HepG2 (cell line): ENCODE measurements around the gene AVPR1A. TPM values are rescaled to one million over a fixed set of nuclear protein-coding genes. Genes with fewer than 3 reads are reported as not detected.

Source experiments
- ATAC-seq: fragments of 200-7000 bp; cut with Tn5 transposase; 3 replicates; pipeline ENCODE4 v1.9.1; 2020; ENCODE audit warnings: mild to moderate bottlenecking, moderate library complexity
- BruUV-seq: library from RNA; stranded (reverse); fragments of 400-500 nt; replicated peaks from 2 replicates; lab custom pipeline; 2021; lab: Mats Ljungman, UMichigan
- CTCF ChIA-PET: fragments of 300-600 bp; formaldehyde crosslinking; extraction: SDS; loops from one replicate; lab custom pipeline; 2021; ENCODE audit warnings: low total read pairs, inconsistent platforms, low intra/inter-chr PET ratio; lab: Yijun Ruan, JAX
- POLR2A ChIA-PET: fragments of 350-600 bp; sonication (Branson Sonifier 250); formaldehyde crosslinking; loops from one replicate; lab custom pipeline; 2020; ENCODE audit warnings: antibody characterized with exemption, inconsistent platforms; lab: Yijun Ruan, JAX
- DNase-seq: peaks from one replicate; pipeline ENCODE4 v3.0.0-alpha.2; 2015; ENCODE audit warnings: low spot score
- FAIRE-seq: peaks from 3 replicates; lab custom pipeline; 2011; peaks lifted over from hg19 to GRCh38; lab: Jason Lieb, UNC
- H2AFZ ChIP-seq: one replicate; pipeline ENCODE4 v1.6.1; 2011; ENCODE audit warnings: low read length, inconsistent platforms
- H3K27ac ChIP-seq: fragments of 300-600 bp; 3 replicates; pipeline ENCODE4 v1.8.0; 2011; ENCODE audit warnings: mixed run types, mild to moderate bottlenecking, mixed read lengths, low read length, inconsistent platforms; ENCODE audit not compliant: insufficient read depth; ENCODE audit errors: extremely low read length
- H3K27me3 ChIP-seq, 2 experiments: fragments of 200-600 bp in 1 of 2; 2 replicates in 1 of 2; 3 replicates in 1 of 2; pipeline versions ENCODE4 v1.6.0 to v1.8.0; 2011; ENCODE audit warnings: low read length in 2 of 2, mild to moderate bottlenecking in 2 of 2, moderate library complexity in 2 of 2, inconsistent platforms in 1 of 2; ENCODE audit not compliant: insufficient read depth in 2 of 2, control insufficient read depth in 1 of 2
- H3K36me3 ChIP-seq, 2 experiments: fragments of 200-600 bp in 1 of 2; replicated peaks in 1 of 2; 2 replicates in 1 of 2; 3 replicates in 1 of 2; pipeline versions ENCODE4 v1.5.1 to v1.8.0; 2011; ENCODE audit warnings: low read length in 2 of 2, inconsistent platforms in 1 of 2; ENCODE audit not compliant: insufficient read depth in 2 of 2, control insufficient read depth in 1 of 2
- H3K4me1 ChIP-seq: 2 replicates; pipeline ENCODE4 v1.5.1; 2012; ENCODE audit warnings: low read length, inconsistent platforms; ENCODE audit not compliant: insufficient read depth
- H3K4me2 ChIP-seq: 2 replicates; pipeline ENCODE4 v1.6.0; 2011; ENCODE audit warnings: low read depth, low read length, inconsistent platforms
- H3K4me3 ChIP-seq, 3 experiments: fragments of 200-600 bp in 1 of 3; sonication (generic), shearing (Covaris generic) in 1 of 3; replicated peaks in 1 of 3; 2 replicates each; pipeline ENCODE4 v1.5.1; 2011 to 2016; ENCODE audit warnings: low read length in 3 of 3, inconsistent platforms in 2 of 3, low read depth in 2 of 3, mild to moderate bottlenecking in 2 of 3, control low read depth in 1 of 3, mixed read lengths in 1 of 3; ENCODE audit not compliant: insufficient read depth in 1 of 3
- H3K79me2 ChIP-seq: one replicate; pipeline ENCODE4 v1.6.1; 2011; ENCODE audit warnings: low read length, inconsistent platforms; ENCODE audit not compliant: insufficient read depth
- H3K9ac ChIP-seq: 2 replicates; pipeline ENCODE4 v1.6.0; 2011; ENCODE audit warnings: mild to moderate bottlenecking, low read depth, low read length, inconsistent platforms; ENCODE audit not compliant: insufficient read depth
- H3K9me3 ChIP-seq: 2 replicates; pipeline ENCODE4 v1.5.1; 2012; ENCODE audit warnings: mild to moderate bottlenecking, low read length
- H4K20me1 ChIP-seq: 2 replicates; pipeline ENCODE4 v1.6.0; 2011; ENCODE audit warnings: inconsistent platforms, mild to moderate bottlenecking, low read length, moderate library complexity; ENCODE audit not compliant: insufficient read depth
- HIC2 ChIP-seq: sonication (generic); formaldehyde crosslinking; IDR thresholded peaks from 2 replicates; pipeline ENCODE4 v1.9.0; 2022; ENCODE audit warnings: low read depth, missing genetic modification reagents
- SMARCE1 ChIP-seq: fragments of 450-650 bp; IDR thresholded peaks from 2 replicates; pipeline ENCODE4 v1.6.1; 2017; ENCODE audit warnings: borderline replicate concordance
- TCF7L2 ChIP-seq: IDR thresholded peaks from 2 replicates; pipeline ENCODE4 v1.6.1; 2011; ENCODE audit warnings: mild to moderate bottlenecking, low read depth, low read length, moderate library complexity
- ZBED4 ChIP-seq: sonication (generic); formaldehyde crosslinking; IDR thresholded peaks from 2 replicates; pipeline ENCODE4 v1.4.0; 2020; ENCODE audit warnings: missing genetic modification reagents, borderline replicate concordance
- ZEB1 ChIP-seq: IDR thresholded peaks from 2 replicates; pipeline ENCODE4 v1.6.1; 2012; ENCODE audit warnings: mild to moderate bottlenecking, low read depth, inconsistent platforms; ENCODE audit not compliant: insufficient replicate concordance
- ZFY ChIP-seq: sonication (generic); formaldehyde crosslinking; IDR thresholded peaks from 2 replicates; pipeline ENCODE4 v1.4.0; 2020; ENCODE audit warnings: missing genetic modification reagents
- ZNF230 ChIP-seq: sonication (generic); formaldehyde crosslinking; IDR thresholded peaks from 2 replicates; pipeline ENCODE4 v1.4.0; 2020; ENCODE audit warnings: mild to moderate bottlenecking, missing genetic modification reagents
- ZNF746 ChIP-seq: sonication (generic); formaldehyde crosslinking; IDR thresholded peaks from 2 replicates; pipeline ENCODE4 v1.8.0; 2022; ENCODE audit warnings: mild to moderate bottlenecking, missing genetic modification reagents
- ZNF850 ChIP-seq: sonication (generic); formaldehyde crosslinking; conservative IDR thresholded peaks from 2 replicates; pipeline ENCODE4 v1.9.0; 2021; ENCODE audit warnings: mild to moderate bottlenecking, missing genetic modification reagents
- WGBS: methylation state at CpG from one replicate; pipeline ENCODE4 v1.1.6; 2017; ENCODE audit warnings: low lambda C conversion rate; 5-methylcytosine and 5-hydroxymethylcytosine counted together
- in situ Hi-C: cut with HindIII; loops from 2 replicates; pipeline ENCODE4 v1.10.0; 2017; ENCODE audit warnings: low pct_unique_long_range_greater_than_20kb; ENCODE audit not compliant: extremely low pct_ligation_motif_present
- intact Hi-C: fragments of 100-400 bp; cut with micrococcal nuclease; formaldehyde crosslinking; loops from one replicate; pipeline ENCODE4 v1.10.0; 2022; ENCODE audit not compliant: unreplicated experiment
- polyA plus RNA-seq, 8 experiments: library from polyadenylated mRNA; depleted of rRNA in 3 of 8; stranded (reverse) in 7 of 8; unstranded in 1 of 8; fragments of >200 nt; fragmentation: Illumina TruSeq in 4 of 8; extraction: Trizol in 4 of 8; gene quantifications; 2 replicates each; pipeline versions ENCODE4 v1.2.1 to v1.2.3, GENCODE V29; 2011 to 2016; ENCODE audit warnings: low read depth in 4 of 8, missing spikeins in 1 of 8, mixed read lengths in 1 of 8; ENCODE audit not compliant: insufficient read depth in 1 of 8
- total RNA-seq, 5 experiments: library from RNA; depleted of rRNA; stranded (reverse); fragments of >200 nt; fragmentation: Illumina TruSeq; extraction: Trizol; gene quantifications; 2 replicates each; pipeline ENCODE4 v1.2.3, GENCODE V29; 2016; ENCODE audit warnings: low read depth in 1 of 5
- TF ChIP-seq, protein P1 (sequence below): sonication (generic); formaldehyde crosslinking; IDR thresholded peaks from 2 replicates; pipeline ENCODE4 v1.9.0; 2021; ENCODE audit warnings: missing genetic modification reagents, mild to moderate bottlenecking, borderline replicate concordance

AVPR1A gene
- total and polyA plus RNA-seq, 2 of the 13 experiments (the other 11 are each of a cell fraction or from before 2014, with no cell fraction given), result not detected

DNA sequence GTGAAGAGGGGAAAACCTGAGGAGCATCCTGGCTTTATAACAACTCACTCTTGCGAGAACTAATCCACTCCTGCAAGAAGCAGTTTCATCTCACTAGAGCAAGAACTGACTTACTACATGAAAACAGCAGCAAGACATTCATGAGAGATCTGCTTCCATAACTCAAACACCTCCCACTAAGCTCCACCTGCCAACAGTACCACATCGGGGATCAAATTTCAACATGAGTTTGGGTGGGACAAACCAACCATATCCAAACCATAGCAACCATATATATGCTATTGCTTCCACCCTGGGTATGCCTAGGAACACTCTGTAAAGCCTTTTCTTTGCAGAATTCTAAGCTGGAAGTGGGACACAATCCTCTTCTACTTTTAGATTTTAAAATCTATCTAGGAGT is 13.9 kb upstream of the AVPR1A start:
- POLR2A ChIA-PET, result no interaction called here
- H2AFZ ChIP-seq, result no peak overlapping the region
- CTCF ChIA-PET, result no interaction called here
- intact Hi-C loops (no loop called here), in situ Hi-C loops (no loop called here)
- no peaks in the 10 kb centered on the region for H3K9me3 ChIP-seq
- H3K4me1 ChIP-seq, result no peaks in the 10 kb centered on the region
- H3K9ac ChIP-seq, result no peak overlapping the region
- ATAC-seq (no peak), FAIRE-seq (no peak), DNase-seq (no peak)
- no peaks in the 10 kb centered on the region; a peak in 2 of 5 replicates for H3K27me3 ChIP-seq
- no peak overlapping the region for H3K4me3 ChIP-seq
- H3K36me3 ChIP-seq, result no peaks in the 10 kb centered on the region
- H3K79me2 ChIP-seq, result no peaks in the 10 kb centered on the region
- no peak overlapping the region for H3K4me2 ChIP-seq
- no peaks in the 10 kb centered on the region for H4K20me1 ChIP-seq
- 6% methylated on average over 2 of the region's 2 CpGs for WGBS
- H3K27ac ChIP-seq, result no peak overlapping the region
- BruUV-seq, result no TSS peak
- no peak for TF ChIP-seq ZEB1
- TF ChIP-seq, protein P1, sequence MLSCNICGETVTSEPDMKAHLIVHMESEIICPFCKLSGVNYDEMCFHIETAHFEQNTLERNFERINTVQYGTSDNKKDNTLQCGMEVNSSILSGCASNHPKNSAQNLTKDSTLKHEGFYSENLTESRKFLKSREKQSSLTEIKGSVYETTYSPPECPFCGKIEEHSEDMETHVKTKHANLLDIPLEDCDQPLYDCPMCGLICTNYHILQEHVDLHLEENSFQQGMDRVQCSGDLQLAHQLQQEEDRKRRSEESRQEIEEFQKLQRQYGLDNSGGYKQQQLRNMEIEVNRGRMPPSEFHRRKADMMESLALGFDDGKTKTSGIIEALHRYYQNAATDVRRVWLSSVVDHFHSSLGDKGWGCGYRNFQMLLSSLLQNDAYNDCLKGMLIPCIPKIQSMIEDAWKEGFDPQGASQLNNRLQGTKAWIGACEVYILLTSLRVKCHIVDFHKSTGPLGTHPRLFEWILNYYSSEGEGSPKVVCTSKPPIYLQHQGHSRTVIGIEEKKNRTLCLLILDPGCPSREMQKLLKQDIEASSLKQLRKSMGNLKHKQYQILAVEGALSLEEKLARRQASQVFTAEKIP (CRISPR knock-in tag), result no peak
- no peak for TF ChIP-seq ZBED4 (CRISPR knock-in tag)
- no peak for TF ChIP-seq ZFY
- TF ChIP-seq TCF7L2, result no peak
- no peak for TF ChIP-seq HIC2 (CRISPR knock-in tag)
- no peak for TF ChIP-seq ZNF746
- TF ChIP-seq ZNF230 (CRISPR knock-in tag), result no peak
- TF ChIP-seq SMARCE1, result no peak
- TF ChIP-seq ZNF850 (CRISPR knock-in tag), result no peak
